ENCODE measurements around the gene ABCA13. TPM values are rescaled to one million over a fixed set of nuclear protein-coding genes. Genes with fewer than 3 reads are reported as not detected.

Gene ABCA13
- total and polyA plus RNA-seq, 2 donors (not counting 3 experiments of a cell fraction or from before 2014, with no cell fraction given): 0.01 to 0.11 TPM

- FAIRE-seq (no peak), DNase-seq (ENCODE audit: low read depth, low spot score) (no peak)
- Histone ChIP-seq H2AFZ (ENCODE audit: low read depth, low read length) (no peak overlapping the region), H3K9me3 (replicated peaks; ENCODE audit: control insufficient read depth, insufficient read depth, low read length) (no peaks in the 10 kb centered on the region), H3K4me1 (ENCODE audit: control insufficient read depth, extremely low read depth, insufficient read depth, low read length) (no peaks in the 10 kb centered on the region), H4K20me1 (replicated peaks; ENCODE audit: control insufficient read depth, extremely low read depth, insufficient read depth, low read length) (no peaks in the 10 kb centered on the region), H3K79me2 (ENCODE audit: control insufficient read depth, insufficient read depth, low read length) (no peaks in the 10 kb centered on the region), H3K4me2 (ENCODE audit: insufficient read depth, low read length) (no peak overlapping the region), H3K9me1 (replicated peaks; ENCODE audit: control insufficient read depth, extremely low read depth, insufficient read depth, low read length) (no peaks in the 10 kb centered on the region), H3K9ac (replicated peaks; ENCODE audit: extremely low read depth, insufficient read depth, low read length) (no peak overlapping the region), H3K27ac (ENCODE audit: insufficient read depth, low read depth, low read length) (no peak overlapping the region), H3K27me3 (ENCODE audit: control insufficient read depth in 2 of 2, insufficient read depth in 2 of 2, low read length in 2 of 2) (no peaks in the 10 kb centered on the region), H3K4me3 (replicated peaks in 1 of 3; ENCODE audit: insufficient read depth in 1 of 3, low read depth in 1 of 3, low read length in 3 of 3) (no peak overlapping the region), H3K36me3 (ENCODE audit: control insufficient read depth in 2 of 2, extremely low read depth in 1 of 2, insufficient read depth in 2 of 2, low read length in 2 of 2) (no peaks in the 10 kb centered on the region)
- intact Hi-C loops (cut with micrococcal nuclease) (no loop called here), dilution Hi-C loops (cut with MboI; ENCODE audit: extremely low pct_ligation_motif_present, low sequenced_read_pairs) (no loop called here)
- BruUV-seq (replicated peaks): no TSS peak
- ChIA-PET CTCF (no interaction called here), POLR2A (no interaction called here)
- TF ChIP-seq MYC (IDR thresholded peaks at IDR 0.05; ENCODE audit: low read depth, low read length) (no peak), MAX (IDR thresholded peaks at IDR 0.05; ENCODE audit: insufficient read depth, insufficient read length) (no peak), GATA2 (IDR thresholded peaks at IDR 0.05; ENCODE audit: insufficient read depth, insufficient read length, low read depth, low read length) (no peak), CTCF (IDR thresholded peaks at IDR 0.05; ENCODE audit: extremely low read depth in 1 of 2, insufficient read depth in 1 of 2, low read depth in 1 of 2, low read length in 2 of 2) (no peak), FOS (IDR thresholded peaks at IDR 0.05; ENCODE audit: borderline replicate concordance, insufficient read depth, low read length) (no peak), EZH2 (IDR thresholded peaks at IDR 0.05; ENCODE audit: borderline replicate concordance, low read depth, low read length, severe bottlenecking) (no peak), POLR2A (IDR thresholded peaks at IDR 0.05; ENCODE audit: low read depth, low read length) (no peak), POLR2AphosphoS5 (IDR thresholded peaks at IDR 0.05; ENCODE audit: insufficient read depth, low read depth, low read length) (no peak), JUN (IDR thresholded peaks at IDR 0.05; ENCODE audit: borderline replicate concordance, insufficient read depth, insufficient read length, low read depth) (no peak)
Measured at GRCh38 chr7:48380921-48381320, 209.7 kb downstream of the ABCA13 start.
